ENCODE results near the gene SGPP2.
"Not testable (repeated sequence)": the region's sequence is repeated elsewhere in the genome, so short reads cannot be mapped to it uniquely, and the experiment has no call there.

The SGPP2 gene

DNA sequence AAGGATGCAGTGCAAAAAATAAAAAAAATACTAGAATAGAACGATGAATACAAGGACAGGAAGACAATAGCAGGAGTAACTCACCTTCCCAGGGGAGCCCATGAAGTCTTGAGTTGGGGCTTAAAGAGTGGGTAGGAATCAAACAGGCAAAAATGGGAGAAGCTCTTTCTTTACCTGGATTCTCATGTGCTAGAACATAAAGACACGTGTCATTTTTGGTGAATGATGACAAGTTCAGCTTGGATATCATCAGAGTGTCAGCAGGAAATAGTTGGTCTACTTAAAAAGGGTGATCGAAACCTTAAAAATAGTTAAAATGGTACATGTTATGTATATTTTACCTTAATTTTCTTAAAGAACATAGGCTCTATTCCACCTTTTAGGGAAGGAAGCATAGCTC lies 5.7 kb downstream of the SGPP2 start:
- DNase-seq: no peak

DNA sequence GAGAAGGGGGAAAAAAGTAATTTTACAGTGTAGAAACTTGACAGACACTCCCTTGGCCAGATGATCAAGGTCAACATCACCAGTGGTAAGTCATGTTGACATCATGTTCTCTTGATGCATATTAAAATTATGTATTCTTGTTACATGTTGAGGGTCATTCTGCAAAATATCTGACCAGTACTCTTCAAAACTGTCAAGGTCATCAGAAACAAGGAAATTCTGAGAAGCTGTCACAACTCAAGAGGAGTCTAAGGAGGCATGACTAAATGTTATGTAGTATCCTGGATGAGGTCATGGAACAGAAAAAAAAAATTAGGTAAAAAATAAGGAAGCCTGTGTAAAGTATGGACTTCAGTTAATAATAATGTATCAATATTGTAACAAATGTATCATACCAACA lies 6.3 kb downstream of the SGPP2 start:
- no peak for DNase-seq

DNA sequence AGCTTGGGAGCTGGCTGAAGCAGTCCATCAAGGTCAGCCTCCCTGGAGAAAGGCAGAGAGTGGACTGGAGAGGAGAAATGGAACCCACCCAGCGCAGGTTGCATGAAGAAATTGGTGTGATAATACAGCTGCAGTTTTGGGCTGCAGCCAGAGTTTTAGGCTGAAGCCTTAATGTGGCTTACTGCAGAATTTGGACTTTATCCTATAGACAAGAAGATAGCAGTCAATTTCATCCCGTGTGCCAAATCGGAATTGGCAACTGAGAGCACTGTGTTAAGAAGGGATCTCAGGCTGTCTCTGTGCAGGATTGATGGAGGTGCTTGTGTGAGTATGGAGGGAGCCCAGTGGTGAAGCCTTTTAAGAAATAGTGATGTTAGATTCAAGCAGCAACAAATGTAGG lies 7.5 kb downstream of the SGPP2 start:
- no peak for DNase-seq

DNA sequence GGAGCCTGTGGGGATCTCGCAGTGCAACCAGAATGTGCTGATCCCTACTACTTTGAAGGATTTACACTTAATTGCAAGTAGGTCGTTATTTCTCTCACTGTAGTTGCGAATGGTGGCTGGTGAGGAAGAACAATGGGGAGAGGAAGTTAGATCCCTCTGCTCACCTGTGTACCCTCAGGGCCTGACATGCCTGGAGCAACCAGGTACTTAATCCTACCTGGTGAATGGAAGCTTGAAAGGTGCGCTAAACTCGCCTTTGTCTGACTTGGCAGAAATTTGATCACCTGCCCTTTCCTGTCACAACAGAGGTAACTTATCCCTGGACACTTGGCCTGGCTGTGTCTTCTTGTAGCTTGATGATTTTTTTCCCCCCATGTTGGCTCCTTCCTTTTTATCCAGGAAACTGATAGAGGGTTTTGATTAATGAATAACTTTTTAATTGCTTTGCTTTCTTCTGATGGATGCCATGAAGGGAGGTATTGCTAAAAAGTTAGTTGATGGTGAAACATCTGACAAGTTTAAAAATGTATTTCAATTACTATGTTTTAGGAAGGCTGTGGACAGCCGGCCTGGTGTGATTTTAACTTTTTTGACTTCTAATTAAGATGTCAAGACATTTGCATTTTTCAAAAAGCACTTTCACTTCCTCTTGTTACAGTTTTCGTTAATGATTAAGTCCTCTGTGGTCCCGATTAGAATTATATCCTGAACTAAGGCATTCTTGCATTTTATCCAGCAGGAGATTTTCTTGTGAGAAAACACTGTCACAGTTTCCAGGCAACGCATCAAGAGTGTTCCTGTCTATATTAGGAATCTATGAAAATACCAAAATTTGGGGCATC lies 9.2 kb downstream of the SGPP2 start:
- no peak for DNase-seq

DNA sequence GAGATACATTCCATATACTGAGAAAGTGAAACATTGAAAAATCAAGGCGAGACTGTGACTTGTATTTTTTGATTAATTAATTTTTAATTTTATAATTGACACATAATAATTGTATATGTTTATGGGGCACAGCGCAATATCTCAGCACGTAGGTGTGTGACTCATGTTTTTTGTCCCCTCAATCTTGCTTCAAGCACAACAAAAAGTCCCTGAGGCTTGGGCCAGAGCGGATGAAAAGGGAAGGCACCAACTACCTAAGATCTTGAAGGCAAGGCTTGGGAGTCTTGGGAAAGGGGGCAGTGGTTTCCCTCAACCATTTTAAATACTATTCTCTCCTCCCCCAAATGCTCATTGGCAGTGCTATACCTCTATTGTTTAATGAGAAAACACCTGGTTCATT lies 9.9 kb downstream of the SGPP2 start:
- DNase-seq: no peak

DNA sequence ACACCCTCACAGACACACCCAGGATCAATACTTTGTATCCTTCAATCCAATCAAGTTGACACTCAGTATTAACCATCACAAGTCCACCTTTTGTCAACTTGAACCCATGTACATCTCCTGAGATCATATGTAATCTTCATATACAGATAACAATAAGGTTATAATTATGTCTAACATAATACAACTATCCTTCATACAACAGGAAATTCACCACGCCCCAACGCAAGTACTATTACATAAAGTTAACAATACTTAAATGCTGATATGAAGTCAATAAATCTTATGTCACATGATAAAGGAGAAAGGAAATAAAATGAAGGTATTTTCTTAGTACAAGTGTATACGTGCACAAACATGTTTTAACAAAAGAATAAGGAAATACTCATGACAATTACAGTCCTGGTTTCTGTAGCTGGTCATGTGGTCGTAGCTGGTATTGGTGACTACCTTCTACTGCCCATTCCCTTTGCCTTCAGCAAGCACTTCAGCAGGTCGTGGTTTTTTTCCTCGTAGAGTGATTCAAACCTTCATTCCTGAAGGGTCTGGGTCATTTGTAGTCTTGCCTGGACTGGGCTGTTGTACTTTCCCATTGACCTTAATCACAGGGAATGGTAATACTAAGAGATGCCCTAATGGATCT lies 11.2 kb downstream of the SGPP2 start:
- not testable (repeated sequence) for DNase-seq

DNA sequence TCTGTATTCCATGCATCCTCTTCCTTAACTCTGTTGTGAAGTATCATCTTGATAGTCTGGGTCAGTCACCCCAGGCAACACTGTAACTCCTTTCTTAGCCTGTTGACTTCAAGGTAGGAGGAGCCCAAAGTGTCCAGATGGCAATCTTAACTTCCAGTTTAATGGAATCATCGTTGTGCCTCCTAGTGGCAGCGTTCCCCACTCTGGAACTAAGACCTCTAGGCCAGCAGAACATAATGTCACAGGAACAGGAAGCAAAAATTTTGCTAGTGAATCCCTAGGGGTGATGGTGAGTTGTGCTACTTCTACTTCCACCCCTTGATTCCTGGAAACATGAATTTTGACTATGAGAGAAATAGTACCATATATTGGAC lies 11.7 kb downstream of the SGPP2 start:
- DNase-seq: no peak

DNA sequence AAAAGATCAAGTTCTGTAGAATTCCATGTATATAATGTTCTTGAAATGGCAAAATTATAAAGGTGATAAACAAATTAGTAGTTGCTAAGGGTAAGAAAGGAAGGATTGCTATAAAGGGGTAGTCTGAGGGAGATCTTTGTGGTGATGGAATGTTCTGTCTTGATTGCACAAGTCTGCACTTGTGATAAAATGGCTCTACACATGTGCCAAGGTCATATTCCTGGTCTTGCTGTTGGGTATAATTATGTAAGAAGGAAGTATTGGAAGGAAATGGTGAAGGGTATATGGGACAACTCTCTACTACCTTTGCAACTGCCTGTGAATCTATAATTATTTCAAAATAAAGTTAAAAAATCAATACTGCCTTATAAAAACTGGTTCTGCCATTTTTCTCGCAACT lies 15.3 kb downstream of the SGPP2 start:
- DNase-seq: no peak

DNA sequence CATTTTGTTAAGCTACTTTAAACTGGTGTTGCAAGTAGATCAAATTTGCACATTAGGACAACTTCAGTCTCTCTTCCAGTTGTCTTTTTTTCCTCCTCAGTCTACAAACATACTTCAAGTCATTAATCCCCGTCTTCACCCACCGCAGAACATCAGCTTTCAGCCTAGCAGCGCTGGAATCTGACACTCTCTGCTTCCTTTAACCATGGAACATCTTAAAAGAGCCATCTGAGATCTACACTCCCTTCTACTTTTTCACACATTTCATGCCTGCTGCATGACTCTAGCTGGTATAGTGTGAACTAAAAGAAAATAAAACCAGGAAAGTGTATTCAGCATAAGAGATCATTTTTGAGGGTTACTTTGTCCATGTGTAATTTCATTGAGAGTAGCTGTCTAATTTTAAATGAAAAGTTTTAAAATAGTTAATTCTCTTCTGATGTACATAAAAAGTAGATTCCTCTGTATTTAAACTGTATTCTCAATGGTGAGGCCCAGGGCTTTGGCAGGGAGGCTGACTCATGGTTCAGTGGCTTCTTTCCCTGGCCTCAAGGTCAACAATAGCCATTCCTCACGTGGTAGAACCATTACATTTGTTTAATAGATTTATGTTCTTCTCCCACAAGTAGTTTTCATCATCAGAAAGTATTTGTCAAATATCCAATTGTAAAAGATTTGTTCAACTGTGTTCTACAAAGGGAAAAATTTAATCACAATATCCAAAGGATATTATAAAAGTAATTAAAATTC lies 16.5 kb downstream of the SGPP2 start:
- DNase-seq: no peak

DNA sequence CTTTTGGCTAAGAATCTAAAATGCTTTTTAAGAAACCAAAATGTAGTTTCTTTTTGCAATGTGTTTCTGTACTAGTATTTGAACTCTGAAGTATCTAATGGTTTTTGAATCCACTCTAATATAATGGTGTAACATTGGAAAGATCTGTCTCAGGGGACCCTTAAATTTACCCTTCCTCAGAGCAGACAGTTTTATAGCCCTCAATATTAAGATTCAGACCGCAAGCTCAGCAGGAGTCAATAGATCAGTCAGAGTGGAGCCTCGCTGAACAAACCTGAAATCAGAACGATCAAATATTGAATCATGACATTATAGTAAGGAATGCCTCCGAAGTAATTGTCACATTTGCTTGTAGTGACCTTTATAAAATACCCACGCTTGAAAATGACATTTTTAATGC lies 18.3 kb downstream of the SGPP2 start:
- no peak for DNase-seq

DNA sequence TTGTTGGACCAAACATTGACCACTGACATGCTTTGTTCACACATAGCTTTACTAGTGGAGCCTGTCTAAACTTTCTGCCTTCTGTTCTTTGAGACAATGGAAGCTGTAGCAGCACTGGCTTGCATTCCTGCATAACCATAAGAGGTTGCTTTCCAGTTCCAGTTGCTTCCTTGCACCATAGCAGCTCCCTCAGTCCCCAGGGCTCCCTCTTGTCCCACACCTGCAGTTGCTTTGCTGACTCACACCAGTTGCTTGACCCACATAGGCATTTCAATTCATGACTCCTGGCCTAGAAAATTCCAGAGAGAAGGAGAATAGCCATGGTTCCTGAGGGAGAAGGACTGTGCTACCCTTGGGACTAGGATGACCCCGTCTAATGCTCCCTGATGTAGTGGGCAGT lies 20.9 kb downstream of the SGPP2 start:
- DNase-seq: no peak

DNA sequence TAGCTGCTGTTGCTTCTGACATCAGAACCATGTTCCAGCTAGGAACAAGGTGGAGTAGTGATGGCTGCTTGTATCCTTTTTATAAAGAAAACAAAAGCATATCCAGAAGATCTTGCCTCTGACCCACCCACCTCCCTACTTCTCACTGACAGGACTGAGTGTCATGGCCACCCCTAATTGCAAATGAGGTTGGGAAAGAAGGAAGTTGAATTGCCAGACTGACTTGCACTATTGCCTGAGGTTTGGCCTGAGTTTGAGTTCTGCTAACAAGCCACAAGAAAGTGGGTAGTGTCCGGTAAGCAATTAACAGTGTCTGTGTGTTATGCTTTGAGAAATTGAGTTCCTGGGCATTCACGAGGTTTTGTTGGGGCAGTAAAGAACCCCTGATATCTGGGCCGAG lies 22.8 kb downstream of the SGPP2 start:
- no peak for DNase-seq

DNA sequence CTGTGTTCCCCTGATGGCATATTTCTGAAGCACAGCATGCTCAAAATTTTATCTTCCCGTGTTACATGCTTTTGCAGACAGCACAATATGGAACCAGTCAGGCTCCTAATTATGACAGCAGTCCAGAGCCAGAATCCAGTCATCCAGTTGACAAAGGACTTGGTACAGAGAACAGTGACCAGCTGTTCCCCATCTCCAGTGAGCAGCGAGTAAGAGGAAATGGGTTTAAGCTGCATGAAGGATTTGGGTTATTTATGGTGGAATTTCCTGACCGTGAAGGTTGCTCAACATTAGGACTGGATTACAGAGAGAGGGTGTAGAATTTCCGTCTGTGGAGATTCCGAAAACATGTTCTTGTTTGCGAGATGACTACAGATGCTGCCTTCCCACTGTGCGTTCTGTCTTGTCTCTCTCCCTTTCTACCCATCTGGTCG lies 24.4 kb downstream of the SGPP2 start:
- DNase-seq: no peak

DNA sequence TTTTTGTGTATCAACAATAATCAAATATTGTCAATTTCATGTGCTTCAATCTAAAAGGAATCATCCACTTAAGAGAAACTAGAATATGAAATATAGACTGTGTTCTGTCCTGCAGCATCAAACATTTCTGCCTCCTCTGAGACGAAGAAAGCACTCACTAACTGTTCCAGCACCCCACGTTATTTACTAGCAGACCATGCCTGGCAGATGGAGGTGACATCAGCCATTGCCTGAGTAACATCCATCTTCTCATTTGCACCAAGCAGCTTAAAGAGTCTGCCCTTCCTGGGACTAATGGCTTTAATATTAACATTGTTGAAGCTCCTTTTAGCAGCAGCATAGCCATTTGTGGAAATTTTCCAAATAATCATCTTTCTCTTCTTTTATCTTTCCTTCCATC lies 25.7 kb downstream of the SGPP2 start:
- DNase-seq: no peak

DNA sequence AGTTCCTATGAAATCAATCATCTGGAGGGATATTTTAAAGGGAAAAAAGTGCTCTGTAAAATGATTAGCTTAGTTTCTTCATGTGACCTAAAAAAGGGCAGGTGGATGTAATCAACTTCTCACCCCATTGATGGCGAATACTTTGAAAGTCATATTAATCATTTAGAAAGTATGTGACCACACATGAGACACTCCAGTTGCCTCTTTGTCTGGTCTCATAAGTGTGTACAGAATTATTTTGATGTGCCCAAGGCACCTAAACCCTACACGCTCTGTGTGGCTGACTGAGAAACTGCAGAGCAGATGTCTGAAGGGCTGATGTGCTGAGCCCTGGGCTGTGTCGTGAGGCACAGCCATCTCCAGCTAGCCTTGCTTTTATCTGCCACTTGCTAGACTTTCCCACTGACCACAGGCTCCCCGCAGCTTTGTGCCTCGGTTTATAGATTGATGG lies 26.9 kb downstream of the SGPP2 start:
- no peak for DNase-seq

DNA sequence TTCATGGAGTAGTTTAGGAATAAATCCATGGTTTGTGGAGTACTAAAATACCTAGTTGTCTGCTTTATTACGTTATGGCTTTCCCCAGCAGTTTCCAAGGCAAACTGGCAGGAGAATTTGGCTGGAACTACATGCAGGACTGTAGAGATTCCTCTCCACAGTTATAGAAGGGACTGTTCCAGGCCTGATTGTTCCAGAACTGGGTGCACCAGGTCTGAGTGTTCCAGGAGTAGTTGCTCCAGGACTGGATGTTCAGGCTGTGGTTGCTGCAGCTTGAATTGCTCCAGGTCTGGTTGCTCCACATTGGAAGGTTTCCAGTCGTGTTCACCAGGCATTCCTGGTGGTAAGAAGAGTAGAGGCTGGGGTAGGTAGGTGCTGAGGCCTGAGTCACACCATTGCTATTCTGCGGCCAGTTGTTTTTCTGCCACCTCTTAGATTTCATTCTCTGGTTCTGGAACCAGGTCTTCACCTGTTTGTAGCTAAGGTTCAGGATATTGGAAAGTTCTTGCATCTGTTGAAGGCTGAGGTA lies 28.1 kb downstream of the SGPP2 start:
- DNase-seq: no peak

DNA sequence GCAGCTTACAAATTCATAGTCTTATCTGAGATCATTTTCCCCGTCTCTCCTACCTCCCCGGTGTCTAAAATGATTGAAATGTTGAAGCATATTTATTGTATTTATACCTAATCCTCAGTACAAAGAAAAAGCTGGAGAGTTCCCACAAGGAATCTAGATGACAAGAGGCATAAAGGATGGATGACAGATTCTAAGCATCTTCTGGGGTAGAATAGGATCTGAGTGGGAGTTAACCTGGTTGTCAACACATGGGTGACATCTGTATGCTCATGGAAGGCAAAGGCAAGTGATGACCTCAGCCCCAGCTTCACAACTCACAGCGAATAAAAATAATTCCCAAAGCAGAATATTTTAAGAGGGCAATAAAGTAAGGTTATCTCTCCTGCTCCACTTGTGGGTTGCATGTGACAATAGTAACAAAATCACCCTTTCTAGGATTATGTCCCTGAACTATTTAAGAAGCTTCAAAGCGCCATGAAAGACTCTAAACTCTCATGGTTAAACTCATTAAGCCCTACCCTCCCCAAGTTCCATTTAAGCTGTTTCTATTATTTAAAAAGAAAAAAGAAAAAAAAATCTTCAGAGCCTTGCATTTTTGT lies 32.2 kb downstream of the SGPP2 start:
- DNase-seq: no peak

DNA sequence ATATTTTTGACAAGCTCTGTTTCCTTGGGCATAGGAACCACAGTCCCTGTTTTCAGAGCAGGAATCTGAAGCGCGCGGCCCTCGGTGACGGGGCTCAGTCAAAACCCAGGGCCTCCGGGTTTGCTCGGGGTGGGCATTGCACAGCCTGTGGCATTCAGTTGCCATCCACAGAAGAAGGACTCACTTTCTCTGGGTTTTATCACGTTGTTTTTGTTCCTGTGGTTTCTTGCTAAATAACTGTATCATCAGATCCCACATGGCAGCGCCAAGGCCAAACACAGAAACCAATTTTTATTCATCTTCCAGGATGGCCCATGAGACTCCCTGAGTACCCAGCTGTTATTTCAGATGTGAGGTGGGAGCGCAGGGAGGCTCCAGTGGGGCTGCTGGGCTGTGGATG lies 35.6 kb downstream of the SGPP2 start:
- DNase-seq: no peak

DNA sequence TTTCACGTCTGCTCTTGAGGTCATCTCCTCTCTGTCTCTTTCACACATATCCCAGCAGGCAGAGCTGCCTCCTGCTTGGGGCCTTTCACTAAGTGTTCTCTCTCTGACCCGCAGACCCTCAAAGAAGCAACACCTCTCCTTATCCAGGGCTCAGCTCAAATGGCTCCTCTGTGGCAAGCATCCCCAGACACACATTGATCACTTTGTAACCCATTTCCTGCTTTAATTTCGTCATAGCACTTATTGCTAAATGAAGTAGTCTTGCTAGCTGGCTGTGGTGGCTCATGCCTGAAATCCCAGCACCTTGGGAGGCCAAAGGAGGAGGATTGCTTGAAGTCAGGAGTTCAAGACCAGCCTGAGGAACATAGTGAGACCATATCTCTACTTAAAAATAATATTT lies 41.4 kb downstream of the SGPP2 start:
- no peak for DNase-seq

DNA sequence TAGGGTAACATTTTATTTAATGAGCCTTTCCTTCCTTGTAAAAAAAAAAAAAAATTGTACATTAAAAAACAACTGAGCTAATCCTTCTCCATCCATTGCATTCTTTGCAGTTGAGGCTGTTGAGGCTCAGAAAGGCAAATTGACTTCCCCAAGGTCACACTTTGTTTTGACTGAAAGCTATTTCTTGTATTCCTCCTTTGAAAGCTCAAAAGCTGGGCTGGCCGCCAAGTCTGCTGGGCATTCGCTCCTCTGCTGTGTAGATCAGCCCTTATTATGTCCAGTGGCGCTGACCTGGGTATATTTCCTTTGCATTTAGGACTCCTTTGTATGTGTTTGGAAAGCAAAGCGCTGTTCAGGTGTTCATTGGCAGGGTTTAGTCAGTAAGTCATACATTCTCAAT lies 44.0 kb downstream of the SGPP2 start:
- DNase-seq: no peak

DNA sequence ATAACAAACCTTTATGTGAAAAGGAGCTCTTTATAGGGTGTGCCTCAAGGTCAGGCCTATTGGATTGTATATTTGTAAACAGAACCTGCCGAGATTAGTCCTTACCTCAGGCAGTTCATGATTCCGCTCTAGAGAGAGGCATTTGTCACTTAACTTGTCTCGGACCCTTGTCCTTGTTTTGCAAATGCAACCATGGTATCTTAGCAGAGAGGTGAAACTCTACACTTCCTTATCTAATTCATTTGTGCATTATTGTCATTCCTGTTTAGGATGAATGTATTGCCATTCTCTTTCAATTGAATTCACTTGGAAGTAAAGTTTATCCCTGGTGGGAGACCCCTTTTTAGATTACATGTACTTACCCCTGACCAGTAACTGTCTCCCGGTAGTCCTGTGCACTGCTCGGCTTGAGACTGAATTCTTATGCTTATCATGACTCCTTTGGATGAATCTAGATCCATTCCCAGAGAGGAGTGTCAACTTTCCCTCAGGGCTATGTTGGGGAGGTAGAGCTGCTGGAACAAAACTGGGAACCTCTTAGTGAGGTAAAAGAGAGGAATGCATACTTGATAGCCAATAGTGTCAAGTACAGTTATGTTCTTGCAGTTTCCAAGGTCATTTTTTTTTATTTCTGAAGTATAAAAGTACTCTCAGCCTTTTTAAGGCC lies 46.6 kb downstream of the SGPP2 start:
- DNase-seq: no peak

DNA sequence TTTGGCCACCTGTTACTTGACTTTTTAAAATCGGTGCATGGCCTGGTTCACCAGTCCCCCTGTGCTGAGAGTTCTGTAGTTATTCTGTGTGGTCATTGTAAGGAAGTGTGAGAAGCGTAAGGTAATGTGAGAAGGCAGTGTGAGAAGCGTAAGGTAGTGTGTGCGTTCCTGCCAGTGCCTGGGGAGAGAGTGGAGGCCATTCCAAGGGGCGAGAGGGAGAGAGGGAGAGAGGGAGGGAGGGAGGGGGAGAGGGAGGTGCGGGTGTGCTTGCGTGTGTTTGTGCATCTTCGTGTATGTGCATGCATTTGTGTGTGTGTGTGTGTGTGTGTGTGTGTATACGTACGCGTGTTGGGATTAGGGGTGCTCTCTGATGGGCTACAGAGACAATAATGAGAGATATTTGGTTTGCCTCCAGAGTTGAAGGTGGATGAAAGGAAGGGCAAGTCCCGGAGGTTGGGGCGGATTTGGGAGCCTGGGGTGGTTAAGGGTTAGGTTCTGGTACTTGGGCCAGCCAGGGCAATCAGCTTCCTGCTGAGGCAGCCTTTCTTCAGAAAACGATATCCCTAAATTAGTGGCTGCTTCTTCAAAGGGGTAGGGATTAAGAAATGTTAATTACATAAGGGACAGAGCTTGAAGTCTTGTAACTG lies 53.7 kb downstream of the SGPP2 start:
- no peak for DNase-seq
